GM19238 (cell line): ENCODE data around the gene GPX5.
"Not testable (repeated sequence)": the region's sequence is repeated elsewhere in the genome, so short reads cannot be mapped to it uniquely, and the experiment has no call there.

ENCODE experiments used
- DNase-seq: peaks from one replicate; pipeline ENCODE4 v3.0.0; 2011; ENCODE audit warnings: low spot score; ENCODE audit not compliant: insufficient read length

Gene GPX5, protein sequence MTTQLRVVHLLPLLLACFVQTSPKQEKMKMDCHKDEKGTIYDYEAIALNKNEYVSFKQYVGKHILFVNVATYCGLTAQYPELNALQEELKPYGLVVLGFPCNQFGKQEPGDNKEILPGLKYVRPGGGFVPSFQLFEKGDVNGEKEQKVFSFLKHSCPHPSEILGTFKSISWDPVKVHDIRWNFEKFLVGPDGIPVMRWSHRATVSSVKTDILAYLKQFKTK

DNA sequence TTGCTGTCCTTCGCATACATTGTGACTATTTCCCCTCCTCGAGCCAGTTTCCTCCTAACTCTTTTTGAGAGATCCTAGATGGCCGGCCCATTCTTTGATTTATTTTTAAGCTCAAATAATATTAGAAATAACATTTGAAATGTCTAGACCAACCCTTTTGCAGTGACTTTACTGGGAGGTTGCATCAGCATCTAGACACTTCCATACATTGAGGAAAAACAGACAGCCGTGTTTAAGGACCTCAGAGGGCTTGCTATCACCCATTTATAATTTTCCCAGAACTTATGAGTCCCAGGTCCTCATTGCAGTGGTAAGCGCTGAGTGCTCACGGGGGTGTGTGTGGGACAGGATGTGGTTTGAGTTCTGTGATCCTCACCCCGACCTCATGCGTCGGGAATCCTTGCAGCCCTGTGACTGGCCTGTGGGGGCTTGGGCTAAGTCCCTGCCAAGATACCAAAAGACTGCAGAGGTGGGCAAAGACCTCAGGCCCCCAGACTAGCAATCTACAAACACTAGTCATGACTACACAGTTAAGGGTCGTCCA, at the start of gene GPX5:
Gene GPX5 (plus strand): TSS at position 386 of the 544 bp plus-strand sequence. CDS start 133 bp downstream, at position 519.
- no peak for DNase-seq

DNA sequence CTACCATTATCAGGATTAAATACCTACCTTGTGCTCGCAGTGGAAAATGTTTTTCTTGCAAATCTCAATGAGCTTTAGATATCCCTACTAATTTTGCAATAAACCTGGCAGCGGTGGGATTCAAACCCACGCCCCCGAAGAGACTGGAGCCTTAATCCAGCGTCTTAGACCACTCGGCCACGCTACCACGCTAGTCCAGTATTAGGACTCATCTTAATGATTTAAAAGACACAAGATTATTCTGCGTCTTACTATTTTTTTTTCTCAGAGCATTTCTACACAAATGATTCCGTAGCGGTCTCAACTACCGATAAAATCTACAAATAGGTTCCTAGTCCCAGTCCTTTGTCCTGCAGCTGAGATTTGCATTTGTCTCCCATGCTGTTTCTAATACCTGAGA, 47.2 kb upstream of the GPX5 start:
- no peak for DNase-seq

DNA sequence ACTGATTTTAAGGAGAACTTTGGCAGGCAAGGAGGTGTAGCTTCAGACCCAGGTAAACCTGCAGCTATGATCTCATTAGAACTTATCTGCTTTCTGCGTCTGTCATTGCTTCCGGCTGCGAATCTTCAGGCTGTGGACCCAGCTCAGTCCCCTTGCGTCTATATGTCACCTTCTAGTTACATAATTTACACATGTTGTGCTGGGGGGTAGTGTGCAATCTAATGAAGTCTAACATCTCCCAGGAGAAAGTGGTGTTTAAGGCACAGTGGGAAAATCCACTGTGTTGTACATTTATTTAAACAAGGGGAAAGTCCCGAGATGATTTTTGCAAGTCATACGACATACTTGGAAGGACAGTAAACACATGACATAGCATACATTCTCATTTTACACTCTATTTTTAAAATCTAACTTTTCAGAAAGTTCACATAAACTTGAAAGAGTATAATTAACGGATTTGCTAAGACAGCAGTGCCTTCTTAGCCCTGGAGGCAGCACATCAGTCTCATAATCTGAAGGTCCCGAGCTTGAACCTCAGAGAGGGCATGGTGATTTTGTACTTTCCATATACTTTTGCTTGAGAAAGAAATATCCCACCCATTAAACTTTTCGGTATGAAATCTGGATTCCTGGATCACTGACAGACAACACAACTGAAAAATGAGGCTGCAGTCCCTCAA, 45.3 kb upstream of the GPX5 start:
- DNase-seq: no peak

DNA sequence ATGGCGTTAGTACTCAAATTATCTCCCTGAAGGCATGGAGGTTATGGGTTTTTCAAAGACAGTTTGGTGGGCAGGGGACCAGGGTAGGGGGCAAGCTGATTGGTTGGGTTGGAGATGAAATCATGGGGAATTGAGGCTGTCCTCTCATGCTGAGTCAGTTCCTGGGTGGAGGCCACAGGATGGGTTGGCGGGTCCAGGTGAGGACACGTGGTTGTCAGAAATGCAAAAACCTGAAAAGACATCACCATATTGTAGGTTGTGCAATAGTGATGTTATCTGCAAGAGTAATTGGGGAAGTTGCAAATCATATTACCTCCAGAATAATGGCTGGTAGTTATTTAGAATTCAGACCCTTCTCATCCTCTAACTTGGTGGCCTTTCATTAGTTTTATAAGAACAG, 40.2 kb upstream of the GPX5 start:
- DNase-seq: no peak

DNA sequence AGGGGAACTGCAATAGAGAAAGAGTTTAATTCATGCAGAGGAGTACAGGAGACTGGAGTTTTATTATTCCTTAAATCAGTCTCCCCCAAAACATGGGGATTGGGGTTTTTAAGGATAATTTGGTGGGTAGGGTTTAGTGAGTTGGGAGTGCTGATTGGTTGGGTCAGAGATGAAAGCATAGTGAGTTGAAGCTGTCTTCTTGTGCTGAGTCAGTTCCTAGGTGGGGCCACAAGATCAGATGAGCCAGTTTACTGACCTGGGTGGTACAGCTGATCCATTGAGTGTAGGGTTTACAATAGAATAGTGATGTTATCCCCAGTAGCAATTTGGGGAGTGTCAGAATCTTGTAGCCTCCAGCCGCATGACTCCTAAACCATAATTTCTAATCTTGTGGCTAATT, 39.1 kb upstream of the GPX5 start:
- no peak for DNase-seq

DNA sequence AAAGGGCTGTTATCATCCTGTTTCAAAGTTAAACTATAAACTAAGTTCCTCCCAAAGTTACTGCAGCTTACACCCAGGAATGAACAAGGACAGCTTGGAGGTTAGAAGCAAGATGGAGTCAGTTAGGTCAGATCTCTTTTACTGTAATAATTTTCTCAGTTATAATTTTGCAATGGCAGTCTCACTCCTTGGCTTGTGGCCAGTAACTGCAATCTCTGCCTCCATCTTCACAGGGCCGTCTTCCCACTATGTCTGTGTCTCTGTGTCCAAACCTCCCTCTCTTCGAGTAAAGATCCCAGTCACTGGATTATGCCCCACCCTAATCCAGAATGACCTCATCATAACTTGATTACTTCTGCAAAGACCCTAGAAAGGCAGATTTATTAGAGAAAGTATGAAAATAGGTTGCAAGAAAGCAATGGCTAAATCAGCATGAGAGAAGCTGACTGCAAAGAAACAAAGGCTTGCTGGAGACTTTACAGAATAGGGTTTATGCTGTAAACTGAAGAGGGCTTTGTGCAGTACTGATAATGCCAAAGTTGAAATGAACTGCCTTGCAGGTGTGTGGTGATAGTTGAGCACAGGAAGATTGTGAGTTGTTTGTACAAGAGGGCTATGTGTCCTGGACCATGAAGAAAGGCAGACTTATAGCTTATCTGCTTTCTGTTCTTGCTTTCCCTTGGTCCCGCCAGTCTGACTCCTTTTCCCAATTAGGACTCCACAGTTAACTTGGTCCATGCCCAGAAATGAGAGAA, 38.5 kb upstream of the GPX5 start:
- DNase-seq: no peak

DNA sequence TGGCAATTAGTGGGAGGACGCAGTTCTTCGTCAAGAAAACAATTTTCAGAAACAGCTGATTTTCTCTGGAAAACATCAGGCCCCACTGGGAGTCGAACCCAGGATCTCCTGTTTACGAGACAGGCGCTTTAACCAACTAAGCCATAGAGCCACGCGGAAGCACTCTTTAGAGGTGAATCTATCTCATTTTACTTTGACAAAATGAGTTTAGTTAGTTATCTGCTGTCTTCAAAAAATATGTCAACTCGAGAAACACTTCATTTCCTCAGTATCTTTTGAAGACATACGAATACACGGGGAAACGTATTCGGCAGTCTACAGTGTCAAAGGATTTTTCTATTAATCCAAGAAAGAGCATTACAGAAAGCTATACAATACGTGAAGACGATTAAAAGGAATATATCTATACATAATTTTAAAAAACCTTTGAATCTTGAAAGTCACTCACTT, 36.7 kb upstream of the GPX5 start:
- DNase-seq: no peak

DNA sequence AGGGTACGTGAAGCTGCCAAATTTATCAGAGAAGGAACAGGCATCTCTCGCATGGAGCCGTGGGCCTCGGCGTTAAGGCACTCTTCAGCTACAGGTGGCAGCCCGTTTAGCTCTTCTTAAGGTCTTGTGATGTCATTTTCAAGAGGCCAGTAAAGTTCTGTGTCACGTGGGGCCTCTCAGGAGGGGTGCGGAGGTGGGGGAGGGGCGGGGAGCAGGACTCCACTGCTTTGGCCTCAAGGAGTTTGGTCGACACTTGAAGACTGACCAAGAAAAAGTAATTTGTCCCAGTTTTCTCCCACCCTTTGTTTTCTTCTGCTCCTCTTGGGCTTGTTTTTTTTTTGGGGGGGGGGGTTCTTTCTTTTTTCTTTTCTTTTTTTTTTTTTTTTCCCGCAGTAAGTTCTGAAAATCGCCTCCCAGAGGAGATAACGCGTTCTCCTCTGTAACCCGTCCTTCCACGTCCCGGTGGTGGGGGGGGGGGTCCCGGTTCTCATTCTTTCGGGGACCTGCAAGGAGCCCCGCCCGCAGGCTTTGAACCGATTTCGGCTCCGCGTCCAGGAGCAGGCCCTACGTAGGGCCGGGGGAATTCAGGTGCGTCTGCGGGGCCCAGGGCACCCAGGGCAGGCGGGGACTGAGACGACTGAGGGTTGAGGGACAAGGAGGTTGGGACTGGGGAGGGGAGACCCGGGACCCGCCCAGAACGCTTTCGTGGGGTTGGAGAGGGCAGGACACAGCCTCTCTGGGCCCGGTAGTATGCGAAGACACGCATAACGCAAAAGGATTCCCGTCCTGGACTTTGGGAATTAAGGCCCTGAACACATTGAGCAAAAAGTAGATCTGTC, 36.1 kb upstream of the GPX5 start:
- DNase-seq: peak; percentile 49

DNA sequence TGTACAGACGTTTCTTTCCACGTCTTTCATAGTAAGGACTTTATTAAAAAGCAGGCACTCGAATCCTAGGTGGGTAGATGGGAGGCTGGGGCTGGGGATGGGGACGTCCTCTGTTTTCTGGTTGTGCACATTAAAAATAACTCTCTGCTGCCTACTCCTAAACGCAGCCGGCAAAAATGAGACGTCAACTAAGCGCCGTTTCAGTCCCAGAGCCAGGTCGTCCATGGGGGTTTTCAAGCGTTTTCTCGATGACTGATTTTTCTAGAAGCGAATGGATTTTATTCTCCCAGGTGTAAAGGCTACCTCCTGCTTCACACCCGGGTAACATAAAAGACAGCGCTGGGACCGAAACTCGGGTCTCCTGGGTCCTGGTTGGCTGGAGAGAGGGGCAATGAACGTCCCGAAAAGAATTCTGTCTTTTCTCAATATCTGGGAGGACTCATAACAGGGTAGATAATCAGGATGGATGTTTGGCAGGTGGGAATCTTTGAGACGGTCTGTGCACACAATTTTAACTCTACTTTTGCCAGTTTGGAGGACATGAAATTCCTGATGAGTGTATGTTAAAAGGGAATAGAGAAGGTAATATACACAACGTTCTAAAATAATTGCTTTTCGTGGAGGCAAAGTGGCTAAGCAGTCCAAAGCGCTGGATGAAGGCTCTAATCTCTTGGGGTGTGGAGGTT, 35.3 kb upstream of the GPX5 start:
- no peak for DNase-seq

DNA sequence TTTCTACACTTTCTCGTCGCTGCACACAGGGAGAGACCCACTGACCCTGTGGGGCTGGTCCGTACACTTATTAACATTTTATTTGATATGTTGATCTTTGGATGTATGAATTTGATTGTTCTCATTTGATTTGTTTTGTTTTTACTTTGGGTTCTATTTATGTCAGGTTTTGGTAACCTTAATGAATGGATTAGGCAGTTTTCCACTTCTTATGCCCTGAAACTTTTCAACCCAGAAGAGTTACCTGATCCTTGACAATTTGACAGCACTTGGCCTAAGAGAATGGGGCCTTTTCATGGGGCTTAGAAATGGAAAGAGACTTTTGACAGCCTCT, 33.7 kb upstream of the GPX5 start:
- DNase-seq: no peak

DNA sequence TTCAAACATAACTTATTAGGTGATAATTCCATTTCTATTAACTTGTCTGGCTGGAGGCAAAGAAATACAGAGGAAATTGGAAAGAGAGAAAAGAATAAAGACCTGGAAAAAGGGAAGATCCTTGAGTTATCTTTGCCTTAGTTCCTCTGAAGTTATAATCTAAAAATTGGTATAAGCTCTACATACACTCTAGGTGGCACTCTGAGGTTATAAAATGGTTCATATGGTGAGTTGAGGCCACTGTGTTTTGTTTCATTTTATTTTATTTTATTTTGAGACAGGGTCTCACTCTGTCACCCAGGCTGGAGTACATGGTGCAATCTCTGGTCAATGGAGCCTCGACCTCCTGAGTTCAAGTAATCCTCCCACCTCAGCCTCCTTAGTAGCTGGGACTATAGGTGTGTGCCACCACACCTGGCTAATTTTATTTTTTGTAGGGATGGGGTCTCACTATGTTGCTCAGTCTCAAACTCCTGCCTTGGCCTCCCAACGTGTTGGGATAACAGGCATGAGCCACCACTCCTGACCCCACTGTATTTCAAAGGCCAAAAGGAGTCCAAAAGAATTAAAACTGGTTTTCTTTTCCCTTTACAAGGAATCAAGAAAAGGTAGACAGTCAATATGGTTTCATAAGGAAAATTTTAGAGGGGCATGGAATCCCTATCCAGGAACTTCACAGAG, 29.4 kb upstream of the GPX5 start:
- no peak for DNase-seq

DNA sequence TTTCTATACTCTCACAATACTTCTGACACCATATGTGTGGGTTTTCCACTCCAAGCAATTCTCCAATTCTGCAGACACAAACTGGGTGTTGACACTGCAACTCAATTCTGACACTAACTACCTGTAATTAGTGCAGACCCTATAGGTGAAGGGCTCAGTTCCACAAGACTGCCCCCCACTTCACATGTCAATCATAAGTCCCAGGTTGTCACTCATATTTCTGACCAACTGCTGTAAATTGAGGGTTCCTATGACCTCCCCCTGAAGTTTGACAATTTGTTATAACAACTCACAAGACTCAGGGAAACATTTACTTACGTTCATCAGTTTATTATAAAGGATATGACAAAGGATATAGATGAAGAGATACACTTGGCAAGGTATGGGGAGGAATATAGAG, 28.4 kb upstream of the GPX5 start:
- DNase-seq: no peak

DNA sequence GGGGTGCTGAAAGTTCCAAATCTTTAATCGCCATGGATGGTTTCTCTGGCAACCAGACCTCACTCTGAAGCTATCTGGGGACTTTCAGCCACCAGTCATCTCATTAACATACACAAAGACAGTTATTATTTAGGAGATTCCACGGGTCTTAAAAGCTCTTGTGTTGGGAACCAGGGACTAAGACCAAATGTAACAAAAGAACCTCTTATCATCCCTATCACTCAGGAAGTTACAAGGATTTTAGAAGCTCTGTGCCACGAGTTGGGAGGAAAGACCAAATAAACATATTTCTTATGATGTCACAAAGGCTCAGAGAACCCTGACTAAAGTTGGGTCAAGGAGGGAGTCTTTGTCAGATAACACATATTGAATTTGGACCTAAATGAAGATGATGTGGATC, 27.8 kb upstream of the GPX5 start:
- no peak for DNase-seq

DNA sequence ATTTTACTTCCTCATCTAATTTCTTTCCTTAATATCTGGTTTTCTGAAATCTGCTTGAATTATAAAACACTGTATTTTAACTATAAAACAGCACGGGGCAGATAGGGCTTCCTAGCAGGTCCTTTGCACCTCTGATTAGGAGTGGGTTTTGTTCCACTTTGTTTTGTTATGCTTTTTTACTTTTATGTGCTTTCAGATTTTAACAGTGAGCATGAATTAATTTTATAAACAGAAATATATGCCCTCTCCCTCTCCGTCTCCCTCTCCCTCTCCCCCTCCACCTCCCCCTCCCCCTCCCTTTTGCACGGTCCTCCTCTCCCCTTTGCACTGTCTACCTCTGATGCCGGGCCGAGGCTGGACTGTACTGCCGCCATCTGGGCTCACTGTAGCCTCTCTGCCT, 24.4 kb upstream of the GPX5 start:
- DNase-seq: no peak

DNA sequence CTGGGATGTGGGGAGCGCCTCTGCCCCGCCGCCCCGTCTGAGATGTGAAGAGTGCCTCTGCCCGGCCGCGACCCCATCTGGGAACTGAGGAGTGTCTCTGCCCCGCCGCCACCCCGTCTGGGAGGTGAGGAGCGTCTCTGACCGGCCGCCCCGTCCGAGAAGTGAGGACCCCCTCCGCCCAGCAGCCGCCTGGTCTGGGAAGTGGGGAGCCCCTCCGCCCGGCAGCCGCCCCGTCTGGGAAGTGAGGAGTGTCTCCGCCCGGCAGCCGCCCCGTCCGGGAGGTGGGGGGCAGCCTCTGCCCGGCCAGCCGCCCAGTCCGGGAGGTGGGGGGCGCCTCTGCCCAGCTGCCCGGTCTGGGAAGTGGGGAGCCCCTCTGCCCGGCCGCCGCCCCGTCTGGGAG, 23.5 kb upstream of the GPX5 start:
- DNase-seq: not testable (repeated sequence)

DNA sequence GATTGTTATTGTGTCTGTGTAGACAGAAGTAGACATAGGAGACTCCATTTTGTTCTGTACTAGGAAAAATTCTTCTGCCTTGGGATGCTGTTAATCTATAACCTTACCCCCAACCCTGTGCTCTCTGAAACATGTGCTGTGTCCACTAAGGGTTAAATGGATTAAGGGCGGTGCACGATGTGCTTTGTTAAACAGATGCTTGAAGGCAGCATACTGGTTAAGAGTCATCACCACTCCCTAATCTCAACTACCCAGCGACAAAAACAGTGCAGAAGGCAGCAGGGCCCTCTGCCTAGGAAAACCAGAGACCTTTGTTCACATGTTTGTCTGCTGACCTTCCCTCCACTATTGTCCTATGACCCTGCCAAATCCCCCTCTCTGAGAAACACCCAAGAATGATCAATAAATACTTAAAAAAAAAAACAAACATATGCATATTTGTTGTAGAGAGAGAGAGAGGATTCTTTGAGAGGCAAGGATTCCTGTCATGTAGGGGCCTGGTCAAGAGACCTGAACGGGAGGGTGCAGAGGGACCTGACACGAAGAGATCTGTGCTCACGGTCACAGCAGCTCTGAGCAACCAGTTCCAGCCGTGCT, 22.9 kb upstream of the GPX5 start:
- not testable (repeated sequence) for DNase-seq

DNA sequence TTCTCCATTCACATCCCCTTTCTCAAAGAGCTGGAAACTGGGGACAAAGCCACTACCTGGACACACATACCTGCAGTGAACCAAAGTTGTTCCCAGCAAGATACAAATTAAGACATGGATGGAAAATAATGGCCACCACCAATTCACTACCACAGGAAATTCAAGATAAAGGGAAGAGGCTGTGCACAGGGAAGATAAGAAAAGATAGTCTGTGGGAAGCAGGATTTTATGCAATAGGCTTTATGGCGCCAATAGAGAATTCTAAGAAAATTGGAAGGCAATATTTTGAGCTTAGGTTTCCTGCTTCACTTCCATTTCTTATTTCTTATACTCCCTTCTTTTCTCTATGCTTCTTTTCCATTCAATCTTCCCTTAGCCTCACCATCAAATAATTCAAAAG, 19.9 kb upstream of the GPX5 start:
- DNase-seq: no peak

DNA sequence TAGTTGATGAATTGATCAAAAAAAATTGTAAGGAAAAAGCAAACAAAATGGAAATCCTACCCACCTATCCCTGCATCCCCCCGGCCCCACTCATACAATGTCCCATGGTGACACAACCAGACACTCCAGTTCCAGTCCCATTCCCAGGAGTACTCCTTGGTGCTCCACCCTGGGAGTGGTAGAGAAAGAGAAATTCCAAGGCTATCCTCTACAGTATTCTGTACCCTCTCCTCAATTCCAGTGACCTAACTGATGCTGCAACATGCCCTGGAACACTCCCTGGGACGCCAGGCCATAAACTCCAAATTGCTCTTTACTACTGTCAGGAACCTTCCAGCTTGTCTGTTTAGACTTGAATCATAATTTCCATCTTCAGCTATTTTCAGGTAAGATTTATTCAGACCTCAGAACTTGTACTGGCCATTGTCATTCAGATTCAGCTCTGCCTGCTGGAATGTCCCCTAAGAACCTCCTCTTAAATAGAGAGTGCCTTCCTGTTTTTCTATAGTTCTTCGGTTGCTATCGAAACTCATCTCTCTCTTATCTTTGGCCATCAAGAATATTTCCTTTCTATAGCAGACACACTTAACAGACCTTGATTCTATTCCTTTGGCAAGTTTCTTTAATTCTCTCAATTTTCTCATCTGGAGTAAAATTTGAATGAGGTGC, 18.7 kb upstream of the GPX5 start:
- DNase-seq: no peak

DNA sequence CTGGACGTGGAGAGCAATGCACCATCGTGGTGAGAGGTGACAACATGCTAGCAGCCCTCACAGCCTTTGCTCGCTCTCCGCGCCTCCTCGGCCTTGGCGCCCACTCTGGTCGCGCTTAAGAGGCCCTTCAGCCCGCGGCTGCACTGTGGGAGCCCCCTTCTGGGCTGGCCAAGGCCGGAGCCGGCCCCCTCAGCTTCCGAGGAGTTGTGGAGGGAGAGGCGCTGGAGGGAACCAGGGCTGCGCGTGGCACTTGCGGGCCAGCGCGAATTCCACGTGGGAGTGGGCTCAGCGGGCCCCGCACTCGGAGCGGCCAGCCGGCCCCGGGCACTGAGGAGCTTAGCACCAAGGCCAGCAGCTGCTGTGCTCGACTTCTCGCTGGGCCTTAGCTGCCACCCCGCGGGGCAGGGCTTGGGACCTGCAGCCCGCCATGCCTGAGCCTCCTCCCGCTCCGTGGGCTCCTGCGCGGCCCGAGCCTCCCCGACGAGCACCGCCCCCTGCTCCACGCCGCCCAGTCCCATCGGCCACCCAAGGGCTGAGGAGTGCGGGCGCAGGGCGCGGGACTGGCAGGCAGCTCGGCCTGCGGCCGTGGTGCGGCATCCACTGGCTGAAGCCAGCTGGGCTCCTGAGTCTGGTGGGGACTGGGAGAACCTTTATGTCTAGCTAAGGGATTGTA, 13.9 kb upstream of the GPX5 start:
- no peak for DNase-seq
